Prostate gland (tissue), 2 donors: ENCODE measurements around the gene ITM2C. TPM values are rescaled to one million over a fixed set of nuclear protein-coding genes. Genes with fewer than 3 reads are reported as not detected.

Experiments
- DNase-seq: peaks from one replicate; pipeline ENCODE4 v3.0.0-alpha.2; 2019; ENCODE audit warnings: low spot score
- H3K27ac ChIP-seq, 2 donors: fragments of 200-600 bp; sonication (generic); 2 replicates each; pipeline ENCODE4 v1.5.1; 2017 to 2019
- H3K27me3 ChIP-seq: fragments of 200-600 bp; sonication (generic); replicated peaks from 2 replicates; pipeline ENCODE4 v1.5.1; 2019; ENCODE audit not compliant: insufficient read depth
- H3K36me3 ChIP-seq, 2 donors: fragments of 200-600 bp; sonication (generic); 1 replicate in 1 of 2; 2 replicates in 1 of 2; pipeline versions ENCODE4 v1.5.1 to v1.8.1; 2017 to 2019
- H3K4me1 ChIP-seq: fragments of 200-600 bp; sonication (generic); replicated peaks from 2 replicates; pipeline ENCODE4 v1.5.1; 2019
- H3K4me3 ChIP-seq, 2 donors: fragments of 200-600 bp; sonication (generic); 2 replicates each; pipeline ENCODE4 v1.5.1; 2017 to 2019
- H3K9me3 ChIP-seq: fragments of 200-600 bp; sonication (generic); 2 replicates; pipeline ENCODE4 v1.5.1; 2017
- CTCF ChIP-seq, 4 experiments: fragments of 200-600 bp in 2 of 4; fragments of 450-650 bp in 2 of 4; sonication (generic) in 2 of 4; IDR thresholded peaks; 1 replicate in 3 of 4; 2 replicates in 1 of 4; pipeline ENCODE4 v1.5.1; 2016 to 2019; ENCODE audit warnings: antibody characterized with exemption in 4 of 4, mild to moderate bottlenecking in 2 of 4, moderate library complexity in 2 of 4
- POLR2A ChIP-seq: fragments of 450-650 bp; IDR thresholded peaks from one replicate; pipeline ENCODE4 v1.6.1; 2016; ENCODE audit warnings: antibody characterized with exemption, mild to moderate bottlenecking
- POLR2AphosphoS5 ChIP-seq: sonication (generic); formaldehyde crosslinking; IDR thresholded peaks from one replicate; pipeline ENCODE4 v1.6.1; 2017; ENCODE audit warnings: antibody characterized with exemption
- WGBS: methylation state at CpG from one replicate; pipeline ENCODE4 v1.1.5; 2018; 5-methylcytosine and 5-hydroxymethylcytosine counted together
- intact Hi-C: fragments of 100-400 bp; cut with DNase I; formaldehyde crosslinking; loops from one replicate; pipeline ENCODE4 v1.14.2; 2022
- total RNA-seq, 2 donors: library from RNA; depleted of rRNA; stranded (reverse); fragments of >200 nt; gene quantifications; one replicate each; pipeline ENCODE4 v1.1.0, GENCODE V29; 2016

ITM2C gene
- total RNA-seq, 2 donors from 2014 or later, result 104 to 137 TPM

- no peaks in the 10 kb centered on the region for H3K9me3 ChIP-seq
- 70% methylated on average over 18 of the region's 18 CpGs for WGBS
- intact Hi-C loops, result no loop called here
Measured at GRCh38 chr2:230905448-230906421, 41.0 kb downstream of the ITM2C start.

GRCh38 chr2:230906471-230907230 is 41.9 kb downstream of the ITM2C start:
- DNase-seq, result no peak

More at GRCh38 chr2:230905448-230906421, 41.0 kb downstream of the ITM2C start:
- no peaks in the 10 kb centered on the region for H3K27me3 ChIP-seq
- no peak for TF ChIP-seq POLR2A
- TF ChIP-seq CTCF (IDR thresholded peaks at IDR 0.05), result no peak
- TF ChIP-seq POLR2AphosphoS5, result no peak
- DNase-seq, result no peak
- no peak overlapping the region for H3K4me3 ChIP-seq
- no peak overlapping the region for H3K27ac ChIP-seq
- H3K4me1 ChIP-seq, result no peaks in the 10 kb centered on the region
- H3K36me3 ChIP-seq, result no peaks in the 10 kb centered on the region

GRCh38 chr2:230907361-230908091 is 42.8 kb downstream of the ITM2C start:
- Histone ChIP-seq H3K4me1 (no peaks in the 10 kb centered on the region), H3K36me3 (no peaks in the 10 kb centered on the region), H3K9me3 (no peaks in the 10 kb centered on the region), H3K27ac (no peak overlapping the region), H3K4me3 (no peak overlapping the region), H3K27me3 (no peaks in the 10 kb centered on the region)
- no peak for DNase-seq
- intact Hi-C loops, result no loop called here
- 95% methylated on average over 16 of the region's 16 CpGs for WGBS
- no peak for TF ChIP-seq POLR2A
- TF ChIP-seq CTCF (IDR thresholded peaks at IDR 0.05), result no peak
- TF ChIP-seq POLR2AphosphoS5, result no peak

More at GRCh38 chr2:230906471-230907230, 41.9 kb downstream of the ITM2C start:
- intact Hi-C loops, result no loop called here
- Histone ChIP-seq H3K9me3 (no peaks in the 10 kb centered on the region), H3K36me3 (no peaks in the 10 kb centered on the region), H3K27ac (no peak overlapping the region), H3K27me3 (no peaks in the 10 kb centered on the region), H3K4me1 (no peaks in the 10 kb centered on the region), H3K4me3 (no peak overlapping the region)
- TF ChIP-seq POLR2A (no peak), CTCF (IDR thresholded peaks at IDR 0.05) (no peak), POLR2AphosphoS5 (no peak)
- WGBS, result 95% methylated on average over 15 of the region's 15 CpGs

- DNase-seq, result no peak
- H3K9me3 ChIP-seq, result no peaks in the 10 kb centered on the region
- H3K4me1 ChIP-seq, result no peaks in the 10 kb centered on the region
- WGBS, result 72% methylated on average over 6 of the region's 6 CpGs
- no peak overlapping the region for H3K4me3 ChIP-seq
- intact Hi-C loops, result no loop called here
- H3K27me3 ChIP-seq, result no peaks in the 10 kb centered on the region
- TF ChIP-seq POLR2AphosphoS5 (no peak), POLR2A (no peak), CTCF (IDR thresholded peaks at IDR 0.05) (no peak)
- no peaks in the 10 kb centered on the region for H3K36me3 ChIP-seq
- no peak overlapping the region for H3K27ac ChIP-seq
Measured at GRCh38 chr2:230908092-230908594, 43.4 kb downstream of the ITM2C start.
